HEK293 (cell line): Measurements from ENCODE around the gene HYAL3.
A peak's percentile ranks its signal among the peaks of the same experiment; 100 is the strongest.

ENCODE experiments used
- BCL11A ChIP-seq: fragments of 450-650 bp; formaldehyde crosslinking; IDR thresholded peaks from 2 replicates; pipeline ENCODE4 v1.5.1; 2016; ENCODE audit warnings: low read depth, missing biosample characterization, missing genetic modification characterization
- EGR2 ChIP-seq: fragments of 450-650 bp; formaldehyde crosslinking; IDR thresholded peaks from 2 replicates; pipeline ENCODE4 v1.5.1; 2016; ENCODE audit warnings: low read depth, missing biosample characterization, missing genetic modification characterization
- GFI1B ChIP-seq: fragments of 450-650 bp; formaldehyde crosslinking; IDR thresholded peaks from 2 replicates; pipeline ENCODE4 v1.5.1; 2016; ENCODE audit warnings: missing biosample characterization, missing genetic modification characterization
- HOXC10 ChIP-seq: sonication (generic); formaldehyde crosslinking; IDR thresholded peaks from 2 replicates; pipeline ENCODE4 v1.8.1; 2023; ENCODE audit warnings: mild to moderate bottlenecking, missing genetic modification reagents
- KLF1 ChIP-seq: fragments of 450-650 bp; formaldehyde crosslinking; IDR thresholded peaks from 2 replicates; pipeline ENCODE4 v1.5.1; 2016; ENCODE audit warnings: missing biosample characterization, missing genetic modification characterization
- KLF10 ChIP-seq: fragments of 450-650 bp; IDR thresholded peaks from 2 replicates; pipeline ENCODE4 v1.5.1; 2018; ENCODE audit warnings: missing biosample characterization, mild to moderate bottlenecking, missing genetic modification characterization
- KLF16 ChIP-seq: fragments of 450-650 bp; formaldehyde crosslinking; IDR thresholded peaks from 2 replicates; pipeline ENCODE4 v1.5.1; 2017; ENCODE audit warnings: missing biosample characterization, missing genetic modification characterization
- MZF1 ChIP-seq: fragments of 450-650 bp; formaldehyde crosslinking; IDR thresholded peaks from 2 replicates; pipeline ENCODE4 v1.5.1; 2017; ENCODE audit warnings: missing biosample characterization, missing genetic modification characterization, borderline replicate concordance
- SP3 ChIP-seq: fragments of 450-650 bp; formaldehyde crosslinking; IDR thresholded peaks from 2 replicates; pipeline ENCODE4 v1.5.1; 2016; ENCODE audit warnings: missing biosample characterization, missing genetic modification characterization
- ZBTB20 ChIP-seq: fragments of 450-650 bp; formaldehyde crosslinking; IDR thresholded peaks from 2 replicates; pipeline ENCODE4 v1.5.1; 2016; ENCODE audit warnings: missing biosample characterization, missing genetic modification characterization
- ZBTB21 ChIP-seq: fragments of 450-650 bp; formaldehyde crosslinking; IDR thresholded peaks from 2 replicates; pipeline ENCODE4 v1.5.1; 2017; ENCODE audit warnings: missing biosample characterization, missing genetic modification characterization
- ZNF112 ChIP-seq: fragments of 450-650 bp; formaldehyde crosslinking; IDR thresholded peaks from 2 replicates; pipeline ENCODE4 v1.5.0; 2017; ENCODE audit warnings: missing biosample characterization, missing genetic modification characterization
- ZNF169 ChIP-seq: fragments of 450-650 bp; formaldehyde crosslinking; IDR thresholded peaks from 2 replicates; pipeline ENCODE4 v1.5.1; 2016; ENCODE audit warnings: missing biosample characterization, missing genetic modification characterization
- ZNF221 ChIP-seq: fragments of 450-650 bp; formaldehyde crosslinking; IDR thresholded peaks from 2 replicates; pipeline ENCODE4 v1.5.1; 2017; ENCODE audit warnings: missing biosample characterization, missing genetic modification characterization, borderline replicate concordance
- ZNF23 ChIP-seq: fragments of 450-650 bp; formaldehyde crosslinking; IDR thresholded peaks from 2 replicates; pipeline ENCODE4 v1.5.1; 2016; ENCODE audit warnings: missing biosample characterization, missing genetic modification characterization, borderline replicate concordance
- ZNF302 ChIP-seq: fragments of 450-650 bp; formaldehyde crosslinking; IDR thresholded peaks from 2 replicates; pipeline ENCODE4 v1.5.1; 2016; ENCODE audit warnings: missing biosample characterization, missing genetic modification characterization, low read depth
- ZNF311 ChIP-seq: fragments of 450-650 bp; formaldehyde crosslinking; IDR thresholded peaks from 2 replicates; pipeline ENCODE4 v1.5.1; 2017; ENCODE audit warnings: missing biosample characterization, missing genetic modification characterization, borderline replicate concordance
- ZNF335 ChIP-seq: fragments of 450-650 bp; formaldehyde crosslinking; conservative IDR thresholded peaks from 2 replicates; pipeline ENCODE4 v1.5.1; 2016; ENCODE audit warnings: missing biosample characterization, missing genetic modification characterization
- ZNF354C ChIP-seq: fragments of 450-650 bp; formaldehyde crosslinking; IDR thresholded peaks from 2 replicates; pipeline ENCODE4 v1.5.1; 2016; ENCODE audit warnings: missing biosample characterization, missing genetic modification characterization, low read depth, borderline replicate concordance
- ZNF416 ChIP-seq: fragments of 450-650 bp; formaldehyde crosslinking; IDR thresholded peaks from 2 replicates; pipeline ENCODE4 v1.5.1; 2016; ENCODE audit warnings: missing biosample characterization, missing genetic modification characterization
- ZNF510 ChIP-seq: fragments of 450-650 bp; formaldehyde crosslinking; IDR thresholded peaks from 2 replicates; pipeline ENCODE4 v1.5.1; 2018; ENCODE audit warnings: mild to moderate bottlenecking, missing genetic modification characterization, missing biosample characterization; ENCODE audit not compliant: insufficient replicate concordance
- ZNF544 ChIP-seq: fragments of 450-650 bp; formaldehyde crosslinking; IDR thresholded peaks from 2 replicates; pipeline ENCODE4 v1.5.0; 2017; ENCODE audit warnings: missing biosample characterization, missing genetic modification characterization
- ZNF621 ChIP-seq: fragments of 450-650 bp; formaldehyde crosslinking; IDR thresholded peaks from 2 replicates; pipeline ENCODE4 v1.5.1; 2017; ENCODE audit warnings: missing biosample characterization, missing genetic modification characterization
- ZNF660 ChIP-seq: fragments of 450-650 bp; IDR thresholded peaks from 2 replicates; pipeline ENCODE4 v1.5.1; 2018; ENCODE audit warnings: missing biosample characterization, mild to moderate bottlenecking, missing genetic modification characterization
- ZNF664 ChIP-seq: fragments of 450-650 bp; formaldehyde crosslinking; IDR thresholded peaks from 2 replicates; pipeline ENCODE4 v1.5.1; 2016; ENCODE audit warnings: missing biosample characterization, missing genetic modification characterization
- ZNF768 ChIP-seq: fragments of 450-650 bp; formaldehyde crosslinking; IDR thresholded peaks from 2 replicates; pipeline ENCODE4 v1.5.1; 2018; ENCODE audit warnings: missing biosample characterization, mild to moderate bottlenecking, missing genetic modification characterization
- ZNF785 ChIP-seq: fragments of 450-650 bp; formaldehyde crosslinking; IDR thresholded peaks from 2 replicates; pipeline ENCODE4 v1.5.1; 2016; ENCODE audit warnings: missing biosample characterization, missing genetic modification characterization
- ZSCAN30 ChIP-seq: fragments of 450-650 bp; IDR thresholded peaks from 2 replicates; pipeline ENCODE4 v1.5.1; 2018; ENCODE audit warnings: missing biosample characterization, mild to moderate bottlenecking, missing genetic modification characterization, moderate library complexity
- TF ChIP-seq, protein P1 (sequence below): sonication (generic); formaldehyde crosslinking; IDR thresholded peaks from 2 replicates; pipeline ENCODE4 v1.8.1; 2022; ENCODE audit warnings: mild to moderate bottlenecking, moderate library complexity, missing genetic modification reagents
- TF ChIP-seq, protein P2 (sequence below): fragments of 450-650 bp; formaldehyde crosslinking; IDR thresholded peaks from 2 replicates; pipeline ENCODE4 v1.5.1; 2016; ENCODE audit warnings: missing biosample characterization, missing genetic modification characterization
- TF ChIP-seq, protein P3 (sequence below): fragments of 450-650 bp; formaldehyde crosslinking; IDR thresholded peaks from 2 replicates; pipeline ENCODE4 v1.5.1; 2016; ENCODE audit warnings: missing biosample characterization, missing genetic modification characterization
- TF ChIP-seq, protein P4 (sequence below): fragments of 450-650 bp; formaldehyde crosslinking; IDR thresholded peaks from 2 replicates; pipeline ENCODE4 v1.5.1; 2017; ENCODE audit warnings: missing biosample characterization, missing genetic modification characterization
- TF ChIP-seq, protein P5 (sequence below): fragments of 450-650 bp; formaldehyde crosslinking; IDR thresholded peaks from 2 replicates; pipeline ENCODE4 v1.5.1; 2016; ENCODE audit warnings: missing biosample characterization, missing genetic modification characterization, borderline replicate concordance

HYAL3 gene

DNA sequence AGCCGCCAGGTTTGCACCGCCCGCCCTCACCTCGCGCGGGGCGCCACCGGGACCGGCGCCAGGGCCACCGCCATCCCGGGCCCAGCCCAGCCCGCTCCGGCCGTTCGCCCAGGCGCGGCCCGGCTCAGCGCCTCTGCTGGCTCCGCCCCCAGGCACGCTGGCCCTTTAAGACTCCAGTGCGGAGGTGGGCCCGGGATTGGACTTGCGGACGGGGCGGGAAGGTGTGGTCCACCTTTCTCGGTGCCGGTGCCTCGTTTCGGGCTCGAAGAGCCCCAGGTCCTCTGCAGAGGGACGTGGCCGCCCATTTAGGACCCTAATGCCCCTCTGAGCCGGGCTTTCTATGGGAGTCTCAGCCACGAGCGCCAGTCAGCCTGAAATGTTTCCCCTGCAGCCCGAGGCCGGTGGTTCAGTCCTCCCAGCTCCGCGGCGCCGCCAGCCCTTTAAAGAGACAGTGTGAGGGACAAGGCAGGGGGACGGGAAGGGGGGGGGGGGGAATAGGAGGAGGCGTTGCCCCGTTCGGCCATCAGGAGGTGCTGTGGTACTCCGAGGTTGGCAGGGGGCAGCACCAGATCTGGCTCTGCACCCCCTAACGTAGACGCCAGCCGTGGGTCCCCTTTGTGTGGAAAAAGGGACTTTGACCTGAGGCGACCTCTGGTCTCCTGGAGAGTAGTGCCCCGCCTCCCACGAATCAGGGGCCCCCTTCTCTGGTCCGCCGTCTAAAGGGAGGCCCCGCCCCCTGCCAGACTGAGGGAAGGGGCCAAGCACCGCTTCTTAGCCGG lies 22.3 kb upstream of the HYAL3 start (continued):
- TF ChIP-seq MZF1 (tag by site-specific recombination) (no peak), ZNF335 (peak; percentile 28), ZBTB20 (tag by site-specific recombination) (peak; percentile 34; the same call in 1 of the 2 replicates), ZNF544 (tag by site-specific recombination) (no peak), KLF1 (no peak), ZNF785 (tag by site-specific recombination) (peak; percentile 72; the same call in 1 of the 2 replicates), ZNF621 (tag by site-specific recombination) (no peak), ZNF112 (no peak), ZNF664 (tag by site-specific recombination) (no peak), ZNF660 (no peak), EGR2 (tag by site-specific recombination) (peak; percentile 65; the same call in 1 of the 2 replicates), ZNF302 (tag by site-specific recombination) (no peak), SP3 (tag by site-specific recombination) (peak; percentile 86), GFI1B (no peak), ZNF510 (tag by site-specific recombination) (no peak), ZNF221 (tag by site-specific recombination) (no peak), ZSCAN30 (tag by site-specific recombination) (no peak), ZNF354C (tag by site-specific recombination) (no peak), KLF16 (tag by site-specific recombination) (peak; percentile 66; the same call in 1 of the 2 replicates), HOXC10 (no peak), ZBTB21 (no peak), BCL11A (tag by site-specific recombination) (no peak), ZNF416 (tag by site-specific recombination) (no peak), ZNF23 (tag by site-specific recombination) (no peak), ZNF768 (tag by site-specific recombination) (no peak), KLF10 (tag by site-specific recombination) (no peak; the same call in 1 of the 2 replicates), ZNF311 (tag by site-specific recombination) (no peak), ZNF169 (tag by site-specific recombination) (no peak)
- TF ChIP-seq, protein P1, sequence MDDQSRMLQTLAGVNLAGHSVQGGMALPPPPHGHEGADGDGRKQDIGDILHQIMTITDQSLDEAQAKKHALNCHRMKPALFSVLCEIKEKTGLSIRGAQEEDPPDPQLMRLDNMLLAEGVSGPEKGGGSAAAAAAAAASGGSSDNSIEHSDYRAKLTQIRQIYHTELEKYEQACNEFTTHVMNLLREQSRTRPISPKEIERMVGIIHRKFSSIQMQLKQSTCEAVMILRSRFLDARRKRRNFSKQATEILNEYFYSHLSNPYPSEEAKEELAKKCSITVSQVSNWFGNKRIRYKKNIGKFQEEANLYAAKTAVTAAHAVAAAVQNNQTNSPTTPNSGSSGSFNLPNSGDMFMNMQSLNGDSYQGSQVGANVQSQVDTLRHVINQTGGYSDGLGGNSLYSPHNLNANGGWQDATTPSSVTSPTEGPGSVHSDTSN (CRISPR knock-in tag), result no peak
- TF ChIP-seq, protein P2, sequence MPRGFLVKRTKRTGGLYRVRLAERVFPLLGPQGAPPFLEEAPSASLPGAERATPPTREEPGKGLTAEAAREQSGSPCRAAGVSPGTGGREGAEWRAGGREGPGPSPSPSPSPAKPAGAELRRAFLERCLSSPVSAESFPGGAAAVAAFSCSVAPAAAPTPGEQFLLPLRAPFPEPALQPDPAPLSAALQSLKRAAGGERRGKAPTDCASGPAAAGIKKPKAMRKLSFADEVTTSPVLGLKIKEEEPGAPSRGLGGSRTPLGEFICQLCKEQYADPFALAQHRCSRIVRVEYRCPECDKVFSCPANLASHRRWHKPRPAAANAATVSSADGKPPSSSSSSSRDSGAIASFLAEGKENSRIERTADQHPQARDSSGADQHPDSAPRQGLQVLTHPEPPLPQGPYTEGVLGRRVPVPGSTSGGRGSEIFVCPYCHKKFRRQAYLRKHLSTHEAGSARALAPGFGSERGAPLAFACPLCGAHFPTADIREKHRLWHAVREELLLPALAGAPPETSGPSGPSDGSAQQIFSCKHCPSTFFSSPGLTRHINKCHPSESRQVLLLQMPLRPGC (tag by site-specific recombination), result no peak
- TF ChIP-seq, protein P3, sequence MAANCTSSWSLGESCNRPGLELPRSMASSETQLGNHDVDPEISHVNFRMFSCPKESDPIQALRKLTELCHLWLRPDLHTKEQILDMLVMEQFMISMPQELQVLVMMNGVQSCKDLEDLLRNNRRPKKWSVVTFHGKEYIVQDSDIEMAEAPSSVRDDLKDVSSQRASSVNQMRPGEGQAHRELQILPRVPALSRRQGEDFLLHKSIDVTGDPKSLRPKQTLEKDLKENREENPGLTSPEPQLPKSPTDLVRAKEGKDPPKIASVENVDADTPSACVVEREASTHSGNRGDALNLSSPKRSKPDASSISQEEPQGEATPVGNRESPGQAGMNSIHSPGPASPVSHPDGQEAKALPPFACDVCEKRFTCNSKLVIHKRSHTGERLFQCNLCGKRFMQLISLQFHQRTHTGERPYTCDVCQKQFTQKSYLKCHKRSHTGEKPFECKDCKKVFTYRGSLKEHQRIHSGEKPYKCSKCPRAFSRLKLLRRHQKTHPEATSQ (tag by site-specific recombination), result no peak
- TF ChIP-seq, protein P4, sequence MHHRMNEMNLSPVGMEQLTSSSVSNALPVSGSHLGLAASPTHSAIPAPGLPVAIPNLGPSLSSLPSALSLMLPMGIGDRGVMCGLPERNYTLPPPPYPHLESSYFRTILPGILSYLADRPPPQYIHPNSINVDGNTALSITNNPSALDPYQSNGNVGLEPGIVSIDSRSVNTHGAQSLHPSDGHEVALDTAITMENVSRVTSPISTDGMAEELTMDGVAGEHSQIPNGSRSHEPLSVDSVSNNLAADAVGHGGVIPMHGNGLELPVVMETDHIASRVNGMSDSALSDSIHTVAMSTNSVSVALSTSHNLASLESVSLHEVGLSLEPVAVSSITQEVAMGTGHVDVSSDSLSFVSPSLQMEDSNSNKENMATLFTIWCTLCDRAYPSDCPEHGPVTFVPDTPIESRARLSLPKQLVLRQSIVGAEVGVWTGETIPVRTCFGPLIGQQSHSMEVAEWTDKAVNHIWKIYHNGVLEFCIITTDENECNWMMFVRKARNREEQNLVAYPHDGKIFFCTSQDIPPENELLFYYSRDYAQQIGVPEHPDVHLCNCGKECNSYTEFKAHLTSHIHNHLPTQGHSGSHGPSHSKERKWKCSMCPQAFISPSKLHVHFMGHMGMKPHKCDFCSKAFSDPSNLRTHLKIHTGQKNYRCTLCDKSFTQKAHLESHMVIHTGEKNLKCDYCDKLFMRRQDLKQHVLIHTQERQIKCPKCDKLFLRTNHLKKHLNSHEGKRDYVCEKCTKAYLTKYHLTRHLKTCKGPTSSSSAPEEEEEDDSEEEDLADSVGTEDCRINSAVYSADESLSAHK (tag by site-specific recombination), result no peak
- TF ChIP-seq, protein P5, sequence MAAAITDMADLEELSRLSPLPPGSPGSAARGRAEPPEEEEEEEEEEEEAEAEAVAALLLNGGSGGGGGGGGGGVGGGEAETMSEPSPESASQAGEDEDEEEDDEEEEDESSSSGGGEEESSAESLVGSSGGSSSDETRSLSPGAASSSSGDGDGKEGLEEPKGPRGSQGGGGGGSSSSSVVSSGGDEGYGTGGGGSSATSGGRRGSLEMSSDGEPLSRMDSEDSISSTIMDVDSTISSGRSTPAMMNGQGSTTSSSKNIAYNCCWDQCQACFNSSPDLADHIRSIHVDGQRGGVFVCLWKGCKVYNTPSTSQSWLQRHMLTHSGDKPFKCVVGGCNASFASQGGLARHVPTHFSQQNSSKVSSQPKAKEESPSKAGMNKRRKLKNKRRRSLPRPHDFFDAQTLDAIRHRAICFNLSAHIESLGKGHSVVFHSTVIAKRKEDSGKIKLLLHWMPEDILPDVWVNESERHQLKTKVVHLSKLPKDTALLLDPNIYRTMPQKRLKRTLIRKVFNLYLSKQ (tag by site-specific recombination), result no peak
